ENCODE results near the gene DCTN5. TPM values are rescaled to one million over a fixed set of nuclear protein-coding genes. Genes with fewer than 3 reads are reported as not detected.

DCTN5 gene
- total and polyA plus RNA-seq, 12 donors = 7.9 to 67.8 (median 36.1) TPM

- intact Hi-C loops (cut with DNase I) = no loop called here
- Histone ChIP-seq H3K9me3 (replicated peaks in 1 of 3) (no peaks in the 10 kb centered on the region), H3K4me1 (replicated peaks in 1 of 2) (no peaks in the 10 kb centered on the region), H3K4me3 (no peak overlapping the region), H3K36me3 (replicated peaks in 1 of 2) (peaks cover 0 to 45% of the 10 kb centered on the region in 2 donors), H3K27me3 (no peaks in the 10 kb centered on the region), H3K27ac (no peak overlapping the region)
- TF ChIP-seq CTCF (IDR thresholded peaks at IDR 0.05) (no peak), POLR2A (IDR thresholded peaks at IDR 0.05) (no peak)
- WGBS, 4 donors = 91 to 97% (median 94%) methylated on average over 13 to 16 of the region's 16 CpGs
- DNase-seq = no peak
Observed at GRCh38 chr16:23687034-23687808, 46.0 kb downstream of the DCTN5 start.

- H3K9me3 ChIP-seq (replicated peaks in 1 of 3) = no peaks in the 10 kb centered on the region
- WGBS, 4 donors = 95 to 97% (median 96%) methylated on average over 24 to 36 of the region's 36 CpGs
- no peaks in the 10 kb centered on the region for H3K27me3 ChIP-seq
- H3K4me3 ChIP-seq = no peak overlapping the region
- TF ChIP-seq POLR2A (IDR thresholded peaks at IDR 0.05) (no peak), CTCF (IDR thresholded peaks at IDR 0.05) (no peak)
- DNase-seq = no peak
- H3K27ac ChIP-seq = no peak overlapping the region
- peaks cover 0 to 45% of the 10 kb centered on the region in 2 donors for H3K36me3 ChIP-seq (replicated peaks in 1 of 2)
- intact Hi-C loops (cut with DNase I) = no loop called here
- H3K4me1 ChIP-seq (replicated peaks in 1 of 2) = peaks cover 0 to 4% of the 10 kb centered on the region in 2 donors
Observed at GRCh38 chr16:23689442-23690187, 48.3 kb downstream of the DCTN5 start.

GRCh38 chr16:23690771-23691482 lies 49.7 kb downstream of the DCTN5 start:
- TF ChIP-seq CTCF (IDR thresholded peaks at IDR 0.05) = no peak
- no peak for TF ChIP-seq POLR2A (IDR thresholded peaks at IDR 0.05)
- no peak overlapping the region for H3K4me3 ChIP-seq
- intact Hi-C loops (cut with DNase I) = no loop called here
- WGBS, 4 donors = 95 to 97% (median 95%) methylated on average over 11 to 25 of the region's 25 CpGs
- no peak for DNase-seq
- H3K27ac ChIP-seq = no peak overlapping the region
- no peaks in the 10 kb centered on the region for H3K9me3 ChIP-seq (replicated peaks in 1 of 3)
- no peaks in the 10 kb centered on the region for H3K27me3 ChIP-seq
- peaks cover 0 to 45% of the 10 kb centered on the region in 2 donors for H3K36me3 ChIP-seq (replicated peaks in 1 of 2)
- peaks cover 0 to 11% of the 10 kb centered on the region in 2 donors for H3K4me1 ChIP-seq (replicated peaks in 1 of 2)

Data from adrenal gland (tissue), 12 donors.